HG02970 (cell line): ENCODE results near the gene CDHR3.

Experiments
- ATAC-seq: cut with Tn5 transposase; IDR thresholded peaks from one replicate; pipeline ENCODE4 v1.9.1; 2021; ENCODE audit warnings: mild to moderate bottlenecking, moderate library complexity, moderate number of reproducible peaks; ENCODE audit not compliant: unreplicated experiment, low FRiP score

CDHR3 gene

DNA sequence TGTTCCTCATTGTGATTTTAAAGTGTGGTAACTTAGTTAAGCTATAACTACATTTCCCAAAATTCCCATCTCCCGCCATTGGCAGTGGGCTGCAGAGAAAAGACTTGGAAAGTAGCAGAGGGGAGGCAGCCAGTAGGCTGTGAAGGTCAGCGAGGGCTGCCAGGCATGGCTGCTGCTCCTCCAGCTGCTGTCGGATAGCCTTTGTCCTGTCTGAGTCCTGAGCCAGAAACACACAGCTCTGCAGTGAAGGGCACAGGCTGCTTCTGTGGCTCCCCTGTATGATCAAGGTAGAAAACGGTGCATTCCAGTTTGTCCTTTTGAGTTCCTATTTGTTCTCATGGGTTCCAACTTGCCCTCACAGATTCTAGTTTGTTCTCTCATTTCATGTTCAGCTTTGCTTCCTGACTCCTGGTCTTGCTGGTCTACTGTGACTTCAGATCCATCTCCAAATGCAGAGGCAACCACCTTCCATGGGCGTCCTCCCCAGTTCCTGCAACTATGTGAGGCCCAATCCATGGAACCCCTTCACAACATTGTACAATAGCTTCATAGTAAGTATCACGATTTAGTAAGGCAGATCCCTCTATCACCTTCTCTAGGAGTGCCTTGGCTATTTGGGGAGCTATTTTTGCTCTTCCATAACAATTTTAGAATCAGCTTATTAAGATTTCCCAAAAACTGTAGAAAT is 117.4 kb downstream of the CDHR3 start:
- ATAC-seq, result no peak

DNA sequence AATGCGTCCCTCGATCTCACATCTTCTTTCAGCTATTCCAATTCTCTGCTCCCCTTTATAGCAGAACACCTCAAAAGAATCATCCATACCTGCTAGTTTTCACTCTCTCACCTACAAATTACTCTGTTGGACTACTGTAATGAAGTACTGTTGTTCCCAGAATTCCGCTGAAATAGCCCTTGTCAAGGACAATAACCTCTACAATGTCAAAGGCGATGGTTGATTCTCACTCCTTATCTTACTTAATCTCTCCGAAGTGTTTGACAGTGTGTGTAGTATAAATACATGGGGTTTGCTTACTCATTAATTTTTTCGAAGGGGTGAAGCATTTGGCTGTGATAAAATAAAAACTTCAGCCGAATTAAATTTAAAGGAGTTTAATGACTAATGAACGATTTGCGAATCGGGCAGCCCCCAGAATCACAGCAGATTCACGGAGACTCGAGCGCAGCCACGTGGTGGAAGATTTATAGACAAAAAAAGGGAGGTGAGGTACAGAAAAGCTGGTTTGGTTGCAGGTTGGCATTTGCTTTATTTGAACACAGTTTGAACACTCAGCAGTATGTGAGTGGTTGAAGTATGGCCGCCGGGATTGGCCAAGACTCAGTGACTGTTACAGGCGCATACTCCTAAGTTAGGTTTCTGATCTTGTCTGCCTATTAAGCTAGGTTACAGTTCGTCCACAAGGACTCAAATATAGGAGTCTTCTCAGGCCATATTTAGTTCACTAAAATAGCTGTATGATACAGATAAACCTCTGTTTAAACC is 119.2 kb downstream of the CDHR3 start:
- ATAC-seq, result no peak
